H1 (cell line): ENCODE results near the gene IL9. TPM values are rescaled to one million over a fixed set of nuclear protein-coding genes. Genes with fewer than 3 reads are reported as not detected.

Source experiments
- BACH1 ChIP-seq: IDR thresholded peaks from 2 replicates; pipeline ENCODE4 v1.6.1; 2012; ENCODE audit warnings: low read length, improper control_type of control experiment
- BRCA1 ChIP-seq: IDR thresholded peaks from 2 replicates; pipeline ENCODE4 v1.6.1; 2012; ENCODE audit warnings: low read depth, low read length, improper control_type of control experiment
- CTCF ChIP-seq, 3 experiments: IDR thresholded peaks; 1 replicate in 2 of 3; 2 replicates in 1 of 3; pipeline versions ENCODE4 v1.5.1 to v1.6.1; 2011; ENCODE audit warnings: low read length in 3 of 3, mild to moderate bottlenecking in 3 of 3, inconsistent platforms in 2 of 3, low read depth in 1 of 3, moderate library complexity in 1 of 3; ENCODE audit not compliant: insufficient read depth in 1 of 3; ENCODE audit errors: control extremely low read depth in 1 of 3
- FOSL1 ChIP-seq: IDR thresholded peaks from 2 replicates; pipeline ENCODE4 v1.6.1; 2011; ENCODE audit warnings: mild to moderate bottlenecking, low read depth, low read length, moderate library complexity; ENCODE audit not compliant: insufficient read depth
- GABPA ChIP-seq: IDR thresholded peaks from 2 replicates; pipeline ENCODE4 v1.6.1; 2011; ENCODE audit warnings: mild to moderate bottlenecking, low read length, moderate library complexity, borderline replicate concordance; ENCODE audit not compliant: insufficient read depth
- HDAC2 ChIP-seq, 2 experiments: fragments of 300-600 bp in 1 of 2; sonication (generic) in 1 of 2; IDR thresholded peaks; 2 replicates each; pipeline ENCODE4 v1.6.1; 2011 to 2012; ENCODE audit warnings: low read depth in 2 of 2, low read length in 2 of 2, mild to moderate bottlenecking in 2 of 2, moderate library complexity in 2 of 2, borderline replicate concordance in 1 of 2, inconsistent platforms in 1 of 2
- JUND ChIP-seq: IDR thresholded peaks from 2 replicates; pipeline ENCODE4 v1.6.1; 2011; ENCODE audit warnings: mild to moderate bottlenecking, improper control_type of control experiment, low read length
- NANOG ChIP-seq: IDR thresholded peaks from 2 replicates; pipeline ENCODE4 v1.6.1; 2011; ENCODE audit warnings: low read length, low read depth, mild to moderate bottlenecking, inconsistent platforms; ENCODE audit not compliant: insufficient read depth, poor library complexity, severe bottlenecking
- PHF8 ChIP-seq: fragments of 200-600 bp; sonication (generic); conservative IDR thresholded peaks from 2 replicates; pipeline ENCODE4 v1.7.1; 2012; ENCODE audit warnings: low read depth, mild to moderate bottlenecking, inconsistent platforms, low read length, moderate library complexity
- RBBP5 ChIP-seq: IDR thresholded peaks from 2 replicates; pipeline ENCODE4 v1.7.1; 2012; ENCODE audit warnings: low read depth, mild to moderate bottlenecking, inconsistent platforms, low read length, moderate library complexity, borderline replicate concordance
- SIN3A ChIP-seq, 2 experiments: IDR thresholded peaks in 1 of 2; conservative IDR thresholded peaks in 1 of 2; 2 replicates each; pipeline ENCODE4 v1.6.1; 2011 to 2012; ENCODE audit warnings: low read length in 2 of 2, improper control_type of control experiment in 1 of 2, low read depth in 1 of 2, mild to moderate bottlenecking in 1 of 2
- SIX5 ChIP-seq: IDR thresholded peaks from 2 replicates; pipeline ENCODE4 v1.6.1; 2011; ENCODE audit warnings: mild to moderate bottlenecking, low read depth, low read length
- SP2 ChIP-seq: IDR thresholded peaks from 2 replicates; pipeline ENCODE4 v1.6.1; 2012; ENCODE audit warnings: mild to moderate bottlenecking, low read length, inconsistent platforms
- SRF ChIP-seq: IDR thresholded peaks from 2 replicates; pipeline ENCODE4 v1.6.1; 2011; ENCODE audit warnings: mild to moderate bottlenecking, low read depth, low read length, moderate library complexity
- TAF1 ChIP-seq: IDR thresholded peaks from 2 replicates; pipeline ENCODE4 v1.6.1; 2011; ENCODE audit warnings: mild to moderate bottlenecking, low read depth, low read length
- TCF12 ChIP-seq: IDR thresholded peaks from 2 replicates; pipeline ENCODE4 v1.6.1; 2011; ENCODE audit warnings: low read depth, mild to moderate bottlenecking, low read length
- TEAD4 ChIP-seq: IDR thresholded peaks from 2 replicates; pipeline ENCODE4 v1.6.1; 2012; ENCODE audit warnings: low read depth, low read length, inconsistent platforms, mixed read lengths
- YY1 ChIP-seq: IDR thresholded peaks from 2 replicates; pipeline ENCODE4 v1.6.1; 2011; ENCODE audit warnings: low read depth, mild to moderate bottlenecking, low read length
- ZNF274 ChIP-seq: IDR thresholded peaks from 2 replicates; pipeline ENCODE4 v1.7.0; 2012; ENCODE audit warnings: low read length, borderline replicate concordance; ENCODE audit errors: extremely low read depth
- polyA plus RNA-seq, 7 experiments: library from polyadenylated mRNA; depleted of rRNA in 3 of 7; stranded (reverse) in 5 of 7; unstranded in 2 of 7; fragments of >200 nt in 5 of 7; fragments of 200-250 nt in 2 of 7; gene quantifications; 1 replicate in 5 of 7; 2 replicates in 1 of 7; 4 replicates in 1 of 7; pipeline versions ENCODE4 v1.2.1 to v1.2.3, GENCODE V29; 2011 to 2013; ENCODE audit warnings: missing spikeins in 2 of 7, mixed read lengths in 2 of 7
- total RNA-seq: library from RNA; stranded (reverse); fragmentation: NEBNext Ultra II Directional; extraction: Animal tissue kit (Norgen Biotek cat#: 25700); gene quantifications from 2 replicates; pipeline ENCODE4 v1.2.1, GENCODE V29; 2021
- TF ChIP-seq, protein P1 (sequence below): IDR thresholded peaks from 2 replicates; pipeline ENCODE4 v1.6.1; 2012; ENCODE audit warnings: inconsistent platforms

IL9 gene
- total and polyA plus RNA-seq, 2 of the 8 experiments (the other 6 are each of a cell fraction or from before 2014, with no cell fraction given) = not detected

DNA sequence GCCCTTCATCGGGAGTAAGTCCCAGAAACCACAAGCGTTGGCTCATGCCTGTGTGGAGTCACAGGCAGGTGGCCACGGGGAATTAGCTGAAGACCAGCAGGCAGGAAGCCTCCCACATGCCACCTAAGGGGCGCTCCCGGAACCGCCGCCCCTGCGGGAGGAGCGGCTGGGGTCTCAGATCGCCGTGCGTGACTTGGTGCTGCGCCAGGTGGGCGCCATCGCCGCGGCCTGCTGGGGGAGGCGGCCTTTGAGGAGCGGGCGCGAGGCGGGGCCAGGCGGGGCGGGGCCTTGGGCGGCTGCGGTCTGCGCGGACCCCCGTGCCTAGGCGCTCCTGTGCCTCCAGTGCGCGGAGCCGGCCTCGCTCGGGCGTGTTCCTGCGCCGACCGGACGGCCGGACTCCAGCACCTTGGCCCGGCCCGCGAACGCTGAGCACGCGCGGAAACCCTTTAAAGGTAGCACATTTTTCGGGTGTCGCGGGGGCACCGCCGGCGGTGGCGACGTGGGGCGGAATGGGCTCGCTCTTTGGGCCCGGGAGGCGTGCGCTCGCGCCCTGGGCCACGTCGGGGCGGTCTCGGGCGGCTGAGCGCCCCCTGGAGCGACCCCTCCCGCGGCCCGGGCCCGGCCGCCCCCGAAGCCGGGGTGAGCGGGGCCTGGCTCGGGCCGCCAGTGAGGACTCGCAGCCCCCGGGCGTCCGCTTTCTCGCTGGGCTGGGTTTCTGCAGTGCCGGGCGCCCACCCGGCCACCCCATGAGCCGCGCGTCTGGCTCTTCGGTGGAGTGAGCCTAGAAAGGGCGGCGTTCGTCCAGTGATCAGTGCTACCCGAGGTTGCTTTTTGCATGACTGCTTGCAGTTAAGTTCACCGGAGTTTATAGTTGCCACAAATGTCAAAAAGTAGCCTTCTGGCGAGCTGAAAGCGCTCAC is 34.6 kb upstream of the IL9 start (continued):
- TF ChIP-seq, protein P1, sequence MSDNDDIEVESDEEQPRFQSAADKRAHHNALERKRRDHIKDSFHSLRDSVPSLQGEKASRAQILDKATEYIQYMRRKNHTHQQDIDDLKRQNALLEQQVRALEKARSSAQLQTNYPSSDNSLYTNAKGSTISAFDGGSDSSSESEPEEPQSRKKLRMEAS = peak; percentile 66; the same call in 1 of the 2 replicates
- TF ChIP-seq TEAD4 (no peak), RBBP5 (no peak), YY1 (peak; percentile 62; the same call in 1 of the 2 replicates), SIX5 (no peak), TCF12 (no peak), SIN3A (conservative IDR thresholded peaks at IDR 0.05 in 1 of 2, IDR thresholded peaks at IDR 0.05 in 1 of 2; ENCODE audit: low read depth in 1 of 2, low read length in 2 of 2) (0 out of 4 replicates have a peak, but pooled peaks of 1 of the 2 experiments have one; percentile 7), SP2 (no peak), ZNF274 (no peak), BACH1 (no peak), HDAC2 (IDR thresholded peaks at IDR 0.05; ENCODE audit: borderline replicate concordance in 1 of 2, low read depth in 2 of 2, low read length in 2 of 2) (no peak), CTCF (IDR thresholded peaks at IDR 0.05; ENCODE audit: control extremely low read depth in 1 of 3, insufficient read depth in 1 of 3, low read depth in 1 of 3, low read length in 3 of 3) (peak in 2 of 3 experiments; percentile 6 to 26; a peak in 2 of 4 replicates), TAF1 (no peak), GABPA (peak; percentile 22; the same call in 1 of the 2 replicates), BRCA1 (no peak), FOSL1 (no peak), SRF (no peak), PHF8 (peak; percentile 64), JUND (no peak), NANOG (no peak)
